WI38 (cell line): Measurements from ENCODE around the gene PPP2R5B.
A peak's percentile ranks its signal among the peaks of the same experiment; 100 is the strongest.

ENCODE experiments used
- H3K4me3 ChIP-seq: 2 replicates; pipeline ENCODE4 v1.5.1; 2011; ENCODE audit warnings: low read depth, mild to moderate bottlenecking, control low read depth, low read length
- TF ChIP-seq, protein P1 (sequence below): IDR thresholded peaks from 2 replicates; pipeline ENCODE4 v1.5.1; 2012; ENCODE audit warnings: low read depth, mild to moderate bottlenecking, control low read depth, low read length

The PPP2R5B gene

DNA sequence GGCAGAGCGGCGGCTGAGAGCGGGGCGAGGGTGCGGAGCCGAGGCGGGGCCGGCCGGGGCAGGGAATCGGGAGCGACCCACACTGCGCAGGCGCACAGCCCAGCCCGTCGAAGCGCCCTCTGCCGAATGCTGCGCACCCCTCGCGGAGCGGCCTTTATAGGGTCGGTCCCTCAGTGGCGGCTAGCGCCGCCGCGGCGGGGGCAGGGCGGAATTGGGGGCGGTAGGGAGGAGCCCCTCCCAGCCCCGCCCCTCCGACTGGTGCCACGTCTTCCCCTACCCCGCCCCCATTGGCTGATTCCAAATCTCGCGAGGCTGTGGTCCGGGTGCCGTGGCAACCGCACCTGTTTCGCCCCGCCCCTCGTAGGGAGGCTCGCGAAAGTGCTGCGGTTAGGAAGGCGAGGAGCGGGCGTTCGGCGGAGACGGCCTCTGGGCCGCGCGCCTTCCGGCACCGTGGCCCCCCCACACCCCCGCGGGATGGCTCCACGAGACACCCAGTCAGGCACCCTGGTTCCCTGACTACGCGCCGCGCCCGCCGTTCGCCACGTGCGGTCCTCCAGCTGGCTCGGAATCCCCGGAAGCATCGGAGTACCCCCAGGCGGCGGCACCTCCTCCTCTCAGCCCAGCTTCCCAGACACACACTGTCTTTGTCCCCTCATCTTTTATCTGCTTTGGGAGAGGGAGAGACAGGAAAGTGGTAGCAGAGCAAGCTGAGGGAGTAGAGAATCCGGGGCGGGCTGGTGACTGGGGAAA, 45.8 kb upstream of the PPP2R5B start, which contains the start of gene EHD1:
TSS of gene EHD1 (minus strand) at position 128 of the 750 bp plus-strand sequence. CDS start 157 bp downstream, outside the sequence.
- peak within 1 kb of the TSS; percentile 99 for H3K4me3 ChIP-seq
- TF ChIP-seq, protein P1, sequence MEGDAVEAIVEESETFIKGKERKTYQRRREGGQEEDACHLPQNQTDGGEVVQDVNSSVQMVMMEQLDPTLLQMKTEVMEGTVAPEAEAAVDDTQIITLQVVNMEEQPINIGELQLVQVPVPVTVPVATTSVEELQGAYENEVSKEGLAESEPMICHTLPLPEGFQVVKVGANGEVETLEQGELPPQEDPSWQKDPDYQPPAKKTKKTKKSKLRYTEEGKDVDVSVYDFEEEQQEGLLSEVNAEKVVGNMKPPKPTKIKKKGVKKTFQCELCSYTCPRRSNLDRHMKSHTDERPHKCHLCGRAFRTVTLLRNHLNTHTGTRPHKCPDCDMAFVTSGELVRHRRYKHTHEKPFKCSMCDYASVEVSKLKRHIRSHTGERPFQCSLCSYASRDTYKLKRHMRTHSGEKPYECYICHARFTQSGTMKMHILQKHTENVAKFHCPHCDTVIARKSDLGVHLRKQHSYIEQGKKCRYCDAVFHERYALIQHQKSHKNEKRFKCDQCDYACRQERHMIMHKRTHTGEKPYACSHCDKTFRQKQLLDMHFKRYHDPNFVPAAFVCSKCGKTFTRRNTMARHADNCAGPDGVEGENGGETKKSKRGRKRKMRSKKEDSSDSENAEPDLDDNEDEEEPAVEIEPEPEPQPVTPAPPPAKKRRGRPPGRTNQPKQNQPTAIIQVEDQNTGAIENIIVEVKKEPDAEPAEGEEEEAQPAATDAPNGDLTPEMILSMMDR: peak; percentile 33; the same call in 1 of the 2 replicates

GRCh38 chr11:64879244-64879900, 45.1 kb upstream of the PPP2R5B start:
- TF ChIP-seq, protein P1: no peak
- H3K4me3 ChIP-seq: peak overlapping the region; percentile 74

- TF ChIP-seq, protein P1: no peak
- no peak overlapping the region for H3K4me3 ChIP-seq
Observed at GRCh38 chr11:64880240-64881001, 44.1 kb upstream of the PPP2R5B start.

DNA sequence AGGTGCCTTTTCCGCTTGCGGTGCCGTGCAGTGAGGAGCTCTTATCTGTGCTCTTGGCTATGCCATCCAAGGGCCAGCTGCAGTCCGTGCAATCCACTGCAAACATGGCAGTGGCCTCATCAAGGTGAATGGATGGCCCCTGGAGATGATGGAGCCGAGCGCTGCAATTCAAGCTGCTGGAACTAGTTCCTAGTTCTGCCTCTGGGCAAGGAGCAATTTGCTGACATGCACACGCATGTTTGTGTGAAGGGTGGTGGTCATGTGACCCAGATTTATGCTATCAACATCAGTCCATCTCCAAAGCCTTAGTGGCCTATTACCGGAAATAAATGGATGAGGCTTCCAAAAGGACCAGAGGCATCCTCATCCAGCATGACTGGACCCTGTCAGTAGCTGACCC, 43.0 kb upstream of the PPP2R5B start:
- TF ChIP-seq, protein P1: no peak

GRCh38 chr11:64882243-64882642, 42.2 kb upstream of the PPP2R5B start:
- H3K4me3 ChIP-seq: no peak overlapping the region
- TF ChIP-seq, protein P1: no peak

More for the DNA sequence above, 43.0 kb upstream of the PPP2R5B start:
- no peak overlapping the region for H3K4me3 ChIP-seq

GRCh38 chr11:64883575-64883974, 40.9 kb upstream of the PPP2R5B start:
- H3K4me3 ChIP-seq: no peak overlapping the region
- TF ChIP-seq, protein P1: no peak
